ENCODE results near the gene CADM1. TPM values are rescaled to one million over a fixed set of nuclear protein-coding genes. Genes with fewer than 3 reads are reported as not detected.

Gene CADM1
- total and polyA plus RNA-seq, 2 donors = 7.6 to 26.3 TPM

GRCh38 chr11:115304774-115305472 lies 199.3 kb downstream of the CADM1 start:
- H3K4me3 ChIP-seq (ENCODE audit: low read length in 2 of 2) = no peak overlapping the region
- no peaks in the 10 kb centered on the region for H3K9me3 ChIP-seq (ENCODE audit: control insufficient read depth in 2 of 2, insufficient read depth in 1 of 2, low read length in 1 of 2)
- 92% methylated on average over 6 of the region's 6 CpGs for WGBS
- no peaks in the 10 kb centered on the region for H3K27me3 ChIP-seq (ENCODE audit: control insufficient read depth in 2 of 2, insufficient read depth in 1 of 2, low read length in 1 of 2)
- no peaks in the 10 kb centered on the region for H3K4me1 ChIP-seq (ENCODE audit: control insufficient read depth in 2 of 2, insufficient read depth in 2 of 2, low read length in 2 of 2)
- no peak for DNase-seq (ENCODE audit: low read depth in 6 of 9, low spot score in 9 of 9)
- no peaks in the 10 kb centered on the region for H3K36me3 ChIP-seq (ENCODE audit: control insufficient read depth in 2 of 2, insufficient read depth in 2 of 2, low read length in 1 of 2)
- H3K27ac ChIP-seq (ENCODE audit: low read depth in 1 of 2, low read length in 1 of 2) = no peak overlapping the region

- H3K27me3 ChIP-seq (ENCODE audit: control insufficient read depth in 2 of 2, insufficient read depth in 1 of 2, low read length in 1 of 2) = no peaks in the 10 kb centered on the region
- no peak overlapping the region for H3K27ac ChIP-seq (ENCODE audit: low read depth in 1 of 2, low read length in 1 of 2)
- 77% methylated on average over 2 of the region's 2 CpGs for WGBS
- DNase-seq (ENCODE audit: low read depth in 6 of 9, low spot score in 9 of 9) = no peak
- no peaks in the 10 kb centered on the region for H3K36me3 ChIP-seq (ENCODE audit: control insufficient read depth in 2 of 2, insufficient read depth in 2 of 2, low read length in 1 of 2)
- no peak overlapping the region for H3K4me3 ChIP-seq (ENCODE audit: low read length in 2 of 2)
- no peaks in the 10 kb centered on the region for H3K4me1 ChIP-seq (ENCODE audit: control insufficient read depth in 2 of 2, insufficient read depth in 2 of 2, low read length in 2 of 2)
- no peaks in the 10 kb centered on the region for H3K9me3 ChIP-seq (ENCODE audit: control insufficient read depth in 2 of 2, insufficient read depth in 1 of 2, low read length in 1 of 2)
These were observed 200.2 kb downstream of the CADM1 start for GRCh38 chr11:115303929-115304531.

- Histone ChIP-seq H3K27me3 (ENCODE audit: control insufficient read depth in 2 of 2, insufficient read depth in 1 of 2, low read length in 1 of 2) (no peaks in the 10 kb centered on the region), H3K9me3 (ENCODE audit: control insufficient read depth in 2 of 2, insufficient read depth in 1 of 2, low read length in 1 of 2) (no peaks in the 10 kb centered on the region), H3K27ac (ENCODE audit: low read depth in 1 of 2, low read length in 1 of 2) (no peak overlapping the region), H3K36me3 (ENCODE audit: control insufficient read depth in 2 of 2, insufficient read depth in 2 of 2, low read length in 1 of 2) (no peaks in the 10 kb centered on the region), H3K4me1 (ENCODE audit: control insufficient read depth in 2 of 2, insufficient read depth in 2 of 2, low read length in 2 of 2) (no peaks in the 10 kb centered on the region), H3K4me3 (ENCODE audit: low read length in 2 of 2) (no peak overlapping the region)
- DNase-seq (ENCODE audit: low read depth in 6 of 9, low spot score in 9 of 9) = no peak
- WGBS = 81% methylated on average over 5 of the region's 5 CpGs
These were observed 201.1 kb downstream of the CADM1 start for GRCh38 chr11:115302946-115303703.

GRCh38 chr11:115300660-115301428 lies 203.4 kb downstream of the CADM1 start:
- Histone ChIP-seq H3K27ac (ENCODE audit: low read depth in 1 of 2, low read length in 1 of 2) (no peak overlapping the region), H3K9me3 (ENCODE audit: control insufficient read depth in 2 of 2, insufficient read depth in 1 of 2, low read length in 1 of 2) (no peaks in the 10 kb centered on the region), H3K36me3 (ENCODE audit: control insufficient read depth in 2 of 2, insufficient read depth in 2 of 2, low read length in 1 of 2) (no peaks in the 10 kb centered on the region), H3K27me3 (ENCODE audit: control insufficient read depth in 2 of 2, insufficient read depth in 1 of 2, low read length in 1 of 2) (no peaks in the 10 kb centered on the region), H3K4me3 (ENCODE audit: low read length in 2 of 2) (no peak overlapping the region), H3K4me1 (ENCODE audit: control insufficient read depth in 2 of 2, insufficient read depth in 2 of 2, low read length in 2 of 2) (no peaks in the 10 kb centered on the region)
- WGBS = 91% methylated on average over 5 of the region's 5 CpGs
- DNase-seq (ENCODE audit: low read depth in 6 of 9, low spot score in 9 of 9) = no peak

DNA sequence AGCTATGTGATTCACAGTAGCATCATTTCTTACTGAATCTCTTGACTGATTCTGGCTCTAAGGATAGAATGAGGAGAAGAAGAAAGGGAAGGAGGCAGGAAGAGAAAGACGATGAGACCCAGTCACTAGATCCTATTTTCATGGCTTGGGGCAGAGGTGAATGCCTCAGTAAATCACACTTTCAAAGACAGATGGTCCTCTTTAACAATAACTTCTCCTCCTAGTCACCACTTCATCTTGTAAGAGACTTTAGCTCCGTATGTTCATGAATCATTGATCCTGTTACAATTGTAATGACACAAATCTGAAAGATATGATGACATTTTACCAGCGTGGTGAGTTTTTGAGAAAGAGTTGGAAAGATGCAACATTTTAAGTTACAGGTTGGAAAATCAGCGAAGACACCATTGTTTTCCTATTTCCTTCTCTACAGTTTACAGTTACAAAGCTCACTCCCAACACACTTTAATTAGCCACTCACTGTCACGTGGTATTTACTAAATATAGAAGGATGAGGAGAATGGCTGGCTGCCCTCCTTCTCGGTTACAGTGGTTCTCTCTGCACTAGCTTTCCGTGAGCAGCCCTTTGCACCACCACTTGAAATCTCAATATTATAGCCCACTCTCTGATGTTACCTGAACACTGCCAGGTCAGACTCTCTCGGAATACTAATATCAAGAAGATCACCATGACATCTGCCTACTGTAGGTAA lies 205.8 kb downstream of the CADM1 start:
- Histone ChIP-seq H3K27me3 (ENCODE audit: control insufficient read depth in 2 of 2, insufficient read depth in 1 of 2, low read length in 1 of 2) (no peaks in the 10 kb centered on the region), H3K27ac (ENCODE audit: low read depth in 1 of 2, low read length in 1 of 2) (no peak overlapping the region), H3K4me1 (ENCODE audit: control insufficient read depth in 2 of 2, insufficient read depth in 2 of 2, low read length in 2 of 2) (no peaks in the 10 kb centered on the region), H3K9me3 (ENCODE audit: control insufficient read depth in 2 of 2, insufficient read depth in 1 of 2, low read length in 1 of 2) (no peaks in the 10 kb centered on the region), H3K36me3 (ENCODE audit: control insufficient read depth in 2 of 2, insufficient read depth in 2 of 2, low read length in 1 of 2) (no peaks in the 10 kb centered on the region), H3K4me3 (ENCODE audit: low read length in 2 of 2) (no peak overlapping the region)
- WGBS = 83% methylated on average over 8 of the region's 8 CpGs
- DNase-seq (ENCODE audit: low read depth in 6 of 9, low spot score in 9 of 9) = no peak

GRCh38 chr11:115297330-115297729 lies 206.9 kb downstream of the CADM1 start:
- no peaks in the 10 kb centered on the region for H3K4me1 ChIP-seq (ENCODE audit: control insufficient read depth in 2 of 2, insufficient read depth in 2 of 2, low read length in 2 of 2)
- DNase-seq (ENCODE audit: low read depth in 6 of 9, low spot score in 9 of 9) = no peak
- no peak overlapping the region for H3K27ac ChIP-seq (ENCODE audit: low read depth in 1 of 2, low read length in 1 of 2)
- WGBS = 94% methylated on average over 4 of the region's 4 CpGs
- no peaks in the 10 kb centered on the region for H3K27me3 ChIP-seq (ENCODE audit: control insufficient read depth in 2 of 2, insufficient read depth in 1 of 2, low read length in 1 of 2)
- H3K9me3 ChIP-seq (ENCODE audit: control insufficient read depth in 2 of 2, insufficient read depth in 1 of 2, low read length in 1 of 2) = no peaks in the 10 kb centered on the region
- H3K4me3 ChIP-seq (ENCODE audit: low read length in 2 of 2) = no peak overlapping the region
- H3K36me3 ChIP-seq (ENCODE audit: control insufficient read depth in 2 of 2, insufficient read depth in 2 of 2, low read length in 1 of 2) = no peaks in the 10 kb centered on the region

GRCh38 chr11:115291325-115291724 lies 212.9 kb downstream of the CADM1 start:
- Histone ChIP-seq H3K4me1 (ENCODE audit: control insufficient read depth in 2 of 2, insufficient read depth in 2 of 2, low read length in 2 of 2) (no peaks in the 10 kb centered on the region), H3K27ac (ENCODE audit: low read depth in 1 of 2, low read length in 1 of 2) (no peak overlapping the region), H3K9me3 (ENCODE audit: control insufficient read depth in 2 of 2, insufficient read depth in 1 of 2, low read length in 1 of 2) (no peaks in the 10 kb centered on the region), H3K4me3 (ENCODE audit: low read length in 2 of 2) (no peak overlapping the region), H3K27me3 (ENCODE audit: control insufficient read depth in 2 of 2, insufficient read depth in 1 of 2, low read length in 1 of 2) (no peaks in the 10 kb centered on the region), H3K36me3 (ENCODE audit: control insufficient read depth in 2 of 2, insufficient read depth in 2 of 2, low read length in 1 of 2) (no peaks in the 10 kb centered on the region)
- WGBS = 84% methylated on average over 3 of the region's 3 CpGs
- DNase-seq (ENCODE audit: low read depth in 6 of 9, low spot score in 9 of 9) = no peak

- no peak for DNase-seq (ENCODE audit: low read depth in 6 of 9, low spot score in 9 of 9)
- Histone ChIP-seq H3K9me3 (ENCODE audit: control insufficient read depth in 2 of 2, insufficient read depth in 1 of 2, low read length in 1 of 2) (no peaks in the 10 kb centered on the region), H3K4me1 (ENCODE audit: control insufficient read depth in 2 of 2, insufficient read depth in 2 of 2, low read length in 2 of 2) (no peaks in the 10 kb centered on the region), H3K36me3 (ENCODE audit: control insufficient read depth in 2 of 2, insufficient read depth in 2 of 2, low read length in 1 of 2) (no peaks in the 10 kb centered on the region), H3K27me3 (ENCODE audit: control insufficient read depth in 2 of 2, insufficient read depth in 1 of 2, low read length in 1 of 2) (no peaks in the 10 kb centered on the region), H3K27ac (ENCODE audit: low read depth in 1 of 2, low read length in 1 of 2) (no peak overlapping the region), H3K4me3 (ENCODE audit: low read length in 2 of 2) (no peak overlapping the region)
- WGBS = 68% methylated on average over 6 of the region's 6 CpGs
These were observed 213.3 kb downstream of the CADM1 start for GRCh38 chr11:115290893-115291292.
